C1 segment of cervical spinal cord (tissue), 14 donors: ENCODE results near the gene TRMT1L.
"Not testable (repeated sequence)": the region's sequence is repeated elsewhere in the genome, so short reads cannot be mapped to it uniquely, and the experiment has no call there.

Experiments
- DNase-seq, 14 donors: peaks; one replicate each; lab custom pipeline; 2025; lab: John Stamatoyannopoulos, UW

TRMT1L gene, protein sequence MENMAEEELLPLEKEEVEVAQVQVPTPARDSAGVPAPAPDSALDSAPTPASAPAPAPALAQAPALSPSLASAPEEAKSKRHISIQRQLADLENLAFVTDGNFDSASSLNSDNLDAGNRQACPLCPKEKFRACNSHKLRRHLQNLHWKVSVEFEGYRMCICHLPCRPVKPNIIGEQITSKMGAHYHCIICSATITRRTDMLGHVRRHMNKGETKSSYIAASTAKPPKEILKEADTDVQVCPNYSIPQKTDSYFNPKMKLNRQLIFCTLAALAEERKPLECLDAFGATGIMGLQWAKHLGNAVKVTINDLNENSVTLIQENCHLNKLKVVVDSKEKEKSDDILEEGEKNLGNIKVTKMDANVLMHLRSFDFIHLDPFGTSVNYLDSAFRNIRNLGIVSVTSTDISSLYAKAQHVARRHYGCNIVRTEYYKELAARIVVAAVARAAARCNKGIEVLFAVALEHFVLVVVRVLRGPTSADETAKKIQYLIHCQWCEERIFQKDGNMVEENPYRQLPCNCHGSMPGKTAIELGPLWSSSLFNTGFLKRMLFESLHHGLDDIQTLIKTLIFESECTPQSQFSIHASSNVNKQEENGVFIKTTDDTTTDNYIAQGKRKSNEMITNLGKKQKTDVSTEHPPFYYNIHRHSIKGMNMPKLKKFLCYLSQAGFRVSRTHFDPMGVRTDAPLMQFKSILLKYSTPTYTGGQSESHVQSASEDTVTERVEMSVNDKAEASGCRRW

DNA sequence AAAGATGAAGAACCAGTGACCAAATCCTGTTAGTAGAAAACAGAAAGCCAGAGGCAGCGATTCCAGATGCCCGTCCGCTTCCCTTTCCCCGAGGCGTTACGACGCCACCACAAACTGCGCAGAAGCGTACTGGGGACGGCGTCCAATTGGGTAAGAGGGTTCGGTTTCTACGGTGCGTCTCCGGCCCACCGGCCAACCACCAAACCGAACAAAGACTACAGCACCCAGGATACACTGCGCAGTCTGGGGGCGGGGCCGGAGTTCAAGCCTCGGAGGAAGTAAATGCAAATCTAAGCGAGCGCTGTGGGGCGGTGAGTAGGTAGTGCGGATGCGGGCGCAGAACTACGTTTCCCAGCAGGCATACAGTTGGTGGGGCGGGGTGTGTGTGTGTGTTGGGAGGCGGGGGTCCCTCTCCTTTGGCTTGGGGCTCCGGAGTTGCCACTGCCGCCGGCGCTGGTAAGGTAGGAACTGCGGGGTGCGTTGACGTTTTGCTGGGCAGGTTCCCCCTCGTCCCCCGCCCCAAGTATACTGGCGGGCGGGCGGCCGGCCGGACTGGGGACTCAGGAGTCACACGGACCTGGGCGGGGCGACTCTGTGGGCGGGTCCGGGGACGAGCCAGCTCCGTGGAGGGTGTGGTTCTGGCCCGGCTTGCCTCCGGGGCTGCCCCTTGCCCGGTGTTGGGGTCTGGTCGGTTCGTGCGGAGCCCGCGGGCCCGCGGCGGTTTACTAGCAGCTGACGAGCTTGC is at the start of gene TRMT1L, which contains the start of gene SWT1:
TRMT1L (minus strand) TSS at position 100 of the 745 bp plus-strand sequence. CDS start 241 bp downstream, outside the sequence.
SWT1 (plus strand) TSS at position 314 of the 745 bp plus-strand sequence. CDS start 3,675 bp downstream, outside the sequence.
- peak; percentile 89 to 100 (median 99) for DNase-seq

DNA sequence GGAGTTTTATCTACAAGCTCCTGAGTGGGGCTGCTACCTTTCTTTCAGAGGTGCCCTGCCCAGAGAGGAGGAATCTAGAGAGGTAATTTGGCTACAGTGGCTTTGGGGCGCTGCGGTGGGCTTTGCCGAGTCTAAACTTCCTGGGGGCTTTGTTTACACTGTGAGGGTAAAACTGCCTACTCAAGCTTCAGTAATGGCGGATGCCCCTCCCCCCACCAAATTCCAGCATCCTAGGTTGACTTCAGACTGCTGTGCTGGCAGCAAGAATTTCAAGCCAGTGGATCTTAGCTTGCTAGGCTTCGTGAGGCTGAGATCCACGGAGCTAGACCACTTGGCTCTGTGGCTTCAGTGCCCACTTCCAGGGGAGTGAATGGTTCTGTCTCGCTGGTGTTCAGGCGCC is 44.1 kb upstream of the TRMT1L start:
- no peak for DNase-seq

DNA sequence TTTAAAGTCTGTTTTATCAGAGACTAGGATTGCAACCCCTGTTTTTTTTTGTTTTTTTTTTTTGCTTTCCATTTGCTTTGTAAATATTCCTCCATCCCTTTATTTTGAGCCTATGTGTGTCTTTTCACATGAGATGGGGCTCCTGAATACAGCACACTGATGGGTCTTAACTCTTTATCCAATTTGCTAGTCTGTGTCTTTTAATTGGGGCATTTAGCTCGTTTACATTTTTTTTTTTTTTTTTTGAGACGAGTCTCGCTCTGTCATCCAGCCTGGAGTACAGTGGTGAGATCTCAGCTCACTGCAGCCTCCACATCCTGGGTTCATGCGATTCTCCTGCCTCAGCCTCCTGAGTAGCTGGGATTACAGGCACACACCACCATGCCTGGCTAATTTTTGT is 42.0 kb upstream of the TRMT1L start:
- not testable (repeated sequence) for DNase-seq

DNA sequence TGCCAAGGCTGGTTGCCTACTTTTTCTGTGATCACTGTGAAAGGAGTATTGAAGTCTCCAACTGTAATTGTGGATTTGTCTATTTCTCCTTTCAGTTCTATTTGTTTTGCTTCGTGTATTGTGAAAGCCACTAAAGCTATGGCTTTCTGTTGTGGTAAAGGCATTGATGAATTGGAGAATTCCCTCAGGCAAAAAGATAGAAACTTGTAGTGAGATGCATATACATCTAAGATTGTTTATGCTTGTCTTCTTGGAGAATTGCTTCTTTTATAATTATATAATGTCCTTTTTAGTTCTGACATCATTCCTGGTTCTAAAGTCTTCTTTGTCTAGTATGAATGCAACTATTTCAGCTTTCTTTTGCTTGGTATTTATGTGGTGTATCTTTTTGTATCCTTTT is 37.0 kb upstream of the TRMT1L start:
- DNase-seq, result no peak

DNA sequence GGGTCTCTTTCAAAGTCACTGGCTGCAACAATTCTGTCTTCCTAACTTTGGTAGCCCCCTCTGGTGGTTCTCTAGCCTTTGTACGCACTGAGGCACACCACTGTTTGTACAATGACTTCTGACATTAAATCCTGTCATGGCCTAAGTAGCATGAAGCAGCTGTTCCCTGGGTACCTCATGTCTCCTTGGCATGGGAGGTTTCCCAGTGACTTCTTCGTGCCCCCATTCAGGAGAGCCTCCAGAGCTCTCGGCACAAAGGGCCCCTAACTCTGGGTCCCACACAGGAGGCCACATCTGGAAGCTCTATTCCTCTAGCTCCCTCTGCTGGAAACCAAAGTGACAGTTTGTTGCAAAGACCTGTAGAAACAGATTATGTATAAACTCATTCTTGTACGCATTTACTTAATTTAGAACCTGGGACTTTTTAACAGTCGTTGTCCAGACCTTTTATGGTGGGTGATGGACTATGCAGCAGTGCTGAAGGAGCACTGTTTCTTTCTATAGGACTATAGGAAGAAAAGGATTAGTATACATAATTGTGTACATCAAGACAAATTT is 13.6 kb upstream of the TRMT1L start:
- peak in 6 of 14 donors; percentile 2 to 18 (median 8) for DNase-seq

DNA sequence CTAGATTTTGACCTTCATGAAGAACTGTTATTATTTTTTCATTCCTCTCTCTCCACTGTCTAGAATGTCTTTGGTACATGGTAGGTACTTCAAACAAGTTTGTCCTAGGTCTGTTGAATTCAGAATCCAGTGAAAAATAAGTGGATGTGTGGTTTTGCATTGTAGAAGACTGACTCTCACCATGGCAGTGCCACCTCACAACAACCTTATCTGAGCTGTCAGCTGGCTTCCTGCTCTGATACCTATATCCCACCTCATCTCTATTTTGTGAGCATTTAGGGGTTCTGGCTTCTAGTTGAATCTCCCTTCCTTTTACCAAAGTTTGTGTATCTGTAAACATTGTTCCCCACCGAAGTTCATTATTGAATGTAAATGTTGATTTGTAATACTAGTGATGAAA is 9.4 kb upstream of the TRMT1L start:
- DNase-seq, result no peak

DNA sequence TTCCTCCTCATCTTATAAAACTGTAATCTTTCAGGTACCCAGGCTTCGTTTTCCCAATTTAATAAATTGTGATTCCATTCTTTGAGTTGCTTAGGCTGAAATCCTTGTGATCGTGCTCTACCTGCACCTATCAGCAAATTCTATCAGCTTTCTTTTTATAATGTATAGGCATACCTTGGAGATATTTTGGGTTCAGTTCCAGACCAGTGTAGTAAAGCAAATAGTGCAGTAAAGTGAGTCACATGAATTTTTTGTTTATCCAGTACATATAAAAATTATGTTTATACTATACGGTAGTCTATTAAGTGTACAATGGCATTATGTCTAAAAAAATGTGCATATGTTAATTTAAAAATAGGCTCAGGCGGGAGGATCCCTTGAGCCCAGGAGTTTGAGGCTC is 5.7 kb upstream of the TRMT1L start:
- no peak for DNase-seq

DNA sequence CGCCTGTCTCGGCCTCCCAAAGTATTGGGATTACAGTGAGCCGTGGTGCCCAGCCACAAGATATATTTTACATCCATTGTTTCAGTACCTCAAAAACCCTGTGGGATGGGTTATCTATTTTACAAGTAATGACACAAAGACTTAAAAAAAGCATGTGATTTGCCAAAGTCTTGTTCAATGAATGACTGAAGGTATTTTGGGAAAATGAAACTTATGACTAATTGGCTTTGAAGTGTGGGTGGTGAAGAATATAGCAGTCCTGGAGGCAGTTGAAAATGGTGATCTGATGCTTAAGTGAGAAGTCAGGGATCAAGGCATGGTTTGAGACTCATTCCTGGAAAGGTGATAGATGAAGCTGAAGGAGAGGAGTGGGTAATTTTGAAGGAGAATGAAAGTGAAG is 3.2 kb upstream of the TRMT1L start:
- no peak for DNase-seq

DNA sequence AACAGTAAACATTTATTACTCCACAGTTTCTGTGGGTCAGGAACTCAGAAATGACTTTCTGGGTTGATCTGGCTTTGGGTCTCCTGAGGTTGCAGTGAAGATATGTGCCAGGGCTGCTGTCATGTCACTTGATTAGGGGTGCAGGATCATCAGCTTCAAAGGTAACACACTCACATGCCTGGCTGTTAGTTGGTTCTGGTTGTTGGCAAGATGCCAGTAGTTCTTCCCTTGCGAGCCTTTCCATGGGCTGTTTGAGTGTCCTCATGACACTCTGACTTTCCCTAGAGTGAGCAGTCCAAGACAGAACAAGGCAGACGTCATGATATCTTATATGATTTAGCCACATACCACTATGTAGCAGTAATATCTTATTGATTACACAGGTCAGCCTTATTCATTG is 2.0 kb upstream of the TRMT1L start:
- no peak for DNase-seq

DNA sequence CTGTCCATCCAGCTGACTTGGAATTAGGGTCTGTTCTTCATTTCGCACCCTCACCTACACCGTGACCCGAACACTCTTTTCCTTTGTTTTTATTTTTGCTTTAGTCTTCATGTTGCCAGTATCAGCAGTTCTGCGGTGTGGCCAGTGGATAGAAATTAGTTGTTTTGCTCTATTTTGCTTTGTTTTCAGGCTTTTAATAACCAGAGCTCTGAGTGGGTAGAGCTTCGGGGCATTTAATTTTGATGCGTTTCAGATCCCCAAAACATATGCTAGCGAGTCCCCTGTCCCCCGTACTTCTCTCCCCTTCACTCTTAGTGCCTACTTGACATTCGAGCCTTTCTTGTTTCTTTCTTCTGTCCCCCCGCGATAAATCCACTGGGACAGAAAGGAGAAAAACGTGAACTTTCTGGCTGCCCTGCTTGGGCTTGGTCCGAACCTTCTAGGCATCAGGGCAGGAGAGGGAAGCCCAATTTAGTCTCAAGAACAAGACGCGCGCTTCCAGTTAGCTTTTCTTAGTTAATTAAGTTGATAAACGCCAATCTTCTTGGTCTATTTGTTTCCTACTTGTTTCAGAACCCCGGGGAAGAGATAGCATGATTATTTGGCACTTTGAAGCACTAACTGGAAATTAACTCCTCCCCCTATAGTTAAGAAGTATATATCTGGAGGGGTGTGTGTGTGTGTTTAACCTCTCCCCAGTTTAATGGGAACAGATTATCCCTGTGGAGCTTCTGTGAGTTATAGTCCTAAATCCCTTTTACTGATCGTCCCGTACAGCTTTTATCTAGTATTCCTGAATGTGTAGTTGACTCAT is 1.1 kb upstream of the TRMT1L start:
- peak in 3 of 14 donors; percentile 31 to 38 (median 38) for DNase-seq

DNA sequence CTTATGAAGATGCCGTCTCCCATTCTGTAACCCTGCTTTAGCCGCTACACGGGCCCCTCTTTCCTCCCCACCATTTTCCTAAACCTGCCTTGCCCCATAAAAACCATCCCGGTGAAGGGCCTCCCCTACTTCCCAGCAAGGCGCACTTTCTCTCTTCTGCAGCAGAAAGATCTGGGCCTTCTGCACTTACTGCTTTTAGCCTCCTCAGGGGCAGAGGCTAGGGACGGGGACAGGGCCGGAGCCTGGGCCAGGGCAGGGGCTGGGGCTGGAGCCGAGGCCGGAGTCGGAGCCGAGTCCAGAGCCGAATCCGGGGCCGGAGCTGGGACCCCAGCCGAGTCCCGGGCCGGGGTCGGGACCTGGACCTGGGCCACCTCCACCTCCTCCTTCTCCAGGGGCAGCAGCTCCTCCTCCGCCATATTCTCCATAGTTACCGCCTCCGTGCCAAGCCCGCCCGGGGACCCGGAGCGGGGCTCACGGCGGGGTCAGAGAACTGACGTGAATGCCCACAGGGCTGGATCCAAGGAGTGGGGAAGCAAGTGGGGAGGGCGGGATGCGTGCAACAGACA is 382 bp downstream of the TRMT1L start:
- peak in 6 of 14 donors; percentile 54 to 83 (median 70) for DNase-seq

DNA sequence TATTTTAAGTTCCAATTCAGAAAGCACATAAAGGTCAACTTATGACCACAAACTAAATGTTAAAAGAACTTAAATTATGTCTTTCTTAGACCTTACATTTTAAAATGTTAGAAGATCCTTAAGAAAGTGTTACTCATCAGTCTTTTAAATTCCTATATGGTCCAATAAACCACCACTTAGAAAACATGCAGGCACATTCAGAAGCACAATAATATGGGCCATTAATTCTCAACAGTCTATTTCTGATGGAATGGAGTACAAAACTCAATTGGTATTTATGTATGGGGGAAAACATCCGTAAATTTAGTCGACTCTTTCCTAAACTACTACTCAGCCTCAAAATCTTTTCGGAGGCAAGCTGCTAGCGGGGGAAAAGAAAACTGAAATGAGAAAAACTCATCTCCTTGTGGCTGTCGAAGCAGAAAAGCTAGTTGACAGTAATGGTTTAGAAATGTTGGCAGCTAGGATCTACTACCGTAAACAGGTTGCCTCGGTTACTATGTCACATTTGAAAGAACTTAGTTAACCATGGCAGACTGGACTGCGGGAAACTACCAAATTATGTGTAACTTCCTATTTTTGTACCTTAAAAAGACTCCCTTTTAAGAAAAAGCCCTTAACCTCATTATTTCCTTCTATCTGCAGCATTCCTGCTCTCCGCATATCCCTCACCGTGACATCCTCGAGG is 1.0 kb downstream of the TRMT1L start:
- DNase-seq, result no peak

DNA sequence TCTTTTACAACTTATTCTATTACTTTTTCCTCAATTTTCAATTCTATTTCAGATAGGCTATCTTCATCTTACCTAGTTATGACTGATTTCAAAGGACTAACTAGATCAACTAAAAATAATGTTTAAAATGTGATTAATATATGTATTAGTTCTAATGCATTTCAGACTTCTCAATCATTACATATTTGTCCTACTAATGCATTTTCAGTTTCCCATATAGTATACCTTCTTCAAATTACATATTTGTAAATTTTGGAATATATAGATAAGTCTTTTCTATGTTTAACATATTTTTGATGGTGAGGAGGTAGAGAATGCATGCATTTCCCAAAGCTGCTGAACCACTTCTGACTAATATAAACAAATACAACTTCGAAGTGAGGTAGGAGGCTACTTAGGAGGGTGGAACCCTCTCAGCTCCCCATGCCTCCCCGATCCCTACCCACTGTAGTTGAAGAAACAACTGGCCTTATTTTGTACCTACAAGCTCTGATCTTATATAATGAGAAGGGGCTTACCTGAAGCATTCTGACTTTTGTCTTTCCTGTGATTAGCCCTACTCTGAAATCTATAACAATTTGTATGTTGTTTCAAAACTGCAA is 1.7 kb downstream of the TRMT1L start:
- DNase-seq, result no peak

DNA sequence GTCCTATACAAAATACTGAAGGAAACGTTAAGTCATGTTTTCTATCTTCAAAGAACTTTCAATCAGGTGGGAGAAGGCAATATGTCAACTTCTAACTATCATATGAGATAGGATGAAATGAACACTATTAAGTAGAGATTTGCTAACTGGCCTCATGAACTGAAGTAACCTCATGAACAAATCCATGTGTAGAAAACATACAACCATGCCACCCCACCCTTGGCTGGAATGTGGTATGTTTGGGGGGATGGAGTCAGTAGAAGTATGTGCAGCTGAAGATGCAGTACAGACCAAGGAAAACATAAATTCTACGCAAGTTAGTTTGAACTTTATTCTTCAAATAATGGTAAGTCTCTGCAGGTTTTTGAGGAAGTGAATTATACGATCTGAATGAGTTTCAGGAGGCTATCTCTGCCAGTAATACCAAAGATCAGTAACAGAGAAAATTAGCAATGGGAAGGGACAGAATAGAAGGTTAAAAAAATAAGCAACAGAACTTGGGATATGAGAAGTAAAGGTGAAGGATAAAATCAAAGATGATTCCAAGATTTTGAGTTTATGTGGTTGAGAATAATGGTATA is 4.5 kb downstream of the TRMT1L start:
- DNase-seq, result no peak

DNA sequence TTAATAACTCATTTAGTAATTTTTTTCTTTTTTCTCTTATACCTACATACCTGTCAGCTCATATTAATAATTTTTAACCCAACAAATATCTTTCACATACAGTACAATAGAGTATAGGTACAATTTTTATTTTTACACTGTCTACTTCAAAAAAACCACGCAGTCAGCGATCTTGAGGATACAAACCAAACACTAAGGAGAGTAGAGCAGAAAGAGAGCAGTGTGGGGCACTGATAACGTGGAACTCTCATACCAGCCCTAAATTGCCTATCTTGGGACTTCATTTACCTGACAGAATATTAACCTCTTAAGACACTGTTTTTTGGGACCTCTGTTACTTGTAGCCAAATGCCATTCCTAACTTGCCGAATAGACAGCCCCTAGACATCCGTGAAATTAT is 5.5 kb downstream of the TRMT1L start:
- no peak for DNase-seq

DNA sequence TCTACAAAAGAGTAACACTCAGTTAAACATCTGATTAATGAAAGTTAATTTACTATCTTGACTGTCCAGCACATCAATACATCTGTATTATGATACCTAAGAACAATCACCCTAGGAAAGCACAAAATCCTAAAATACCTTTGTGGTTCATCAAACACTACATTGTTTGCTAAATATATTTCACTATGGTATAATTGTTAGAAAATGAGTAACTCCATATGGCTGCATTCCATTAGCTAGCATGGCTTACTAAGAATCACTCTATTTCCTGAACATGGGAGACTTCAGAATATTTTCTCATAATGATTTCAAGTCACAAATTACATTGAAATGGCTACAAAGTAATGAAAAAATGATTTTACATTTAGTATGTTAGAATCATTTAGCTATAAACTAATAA is 12.5 kb downstream of the TRMT1L start:
- DNase-seq, result no peak

DNA sequence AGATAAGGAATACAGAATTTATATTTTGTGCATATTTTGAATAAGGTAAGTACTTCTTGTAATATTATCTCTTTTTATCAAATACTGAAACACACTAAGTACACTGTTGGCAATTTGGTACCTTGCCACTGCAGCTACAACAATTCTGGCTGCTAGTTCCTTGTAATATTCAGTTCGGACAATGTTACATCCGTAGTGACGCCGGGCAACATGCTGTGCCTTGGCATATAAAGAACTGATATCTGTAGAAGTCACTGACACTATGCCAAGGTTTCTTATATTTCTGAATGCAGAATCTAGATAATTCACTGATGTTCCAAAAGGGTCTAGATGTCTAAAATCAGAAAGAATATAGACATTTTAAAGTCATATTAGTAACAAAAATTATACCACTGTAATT is 17.5 kb downstream of the TRMT1L start:
- peak in 1 of 14 donors; percentile 24 for DNase-seq

DNA sequence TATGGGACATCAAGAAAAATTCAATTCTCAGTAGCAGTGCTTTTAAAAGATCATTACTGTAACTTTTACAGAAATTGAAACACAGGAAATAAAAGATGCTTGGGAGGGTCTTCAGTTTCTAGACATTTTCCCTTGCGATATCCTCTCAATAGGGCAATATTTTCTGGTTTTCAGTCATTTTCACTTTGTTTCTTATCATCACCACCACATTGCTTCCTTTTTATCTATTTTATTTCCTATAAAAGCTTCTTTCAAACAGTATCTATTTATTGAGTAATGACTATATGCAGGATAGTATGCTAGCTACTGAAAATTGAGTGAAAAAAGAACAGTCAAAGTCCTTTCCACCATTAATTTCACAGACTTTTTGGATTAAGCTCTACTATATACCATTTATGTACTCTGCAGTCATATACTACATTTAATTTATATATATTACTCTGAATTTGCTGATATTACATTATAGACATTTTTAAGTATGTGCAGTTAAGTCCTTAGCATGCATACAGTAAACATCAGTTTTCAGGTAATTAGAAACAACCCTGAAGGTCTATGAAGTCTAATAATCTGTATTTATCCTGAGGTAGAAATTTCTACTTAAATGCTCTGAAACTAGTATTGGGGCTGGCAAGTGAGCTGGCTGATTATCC is 18.7 kb downstream of the TRMT1L start:
- no peak for DNase-seq

DNA sequence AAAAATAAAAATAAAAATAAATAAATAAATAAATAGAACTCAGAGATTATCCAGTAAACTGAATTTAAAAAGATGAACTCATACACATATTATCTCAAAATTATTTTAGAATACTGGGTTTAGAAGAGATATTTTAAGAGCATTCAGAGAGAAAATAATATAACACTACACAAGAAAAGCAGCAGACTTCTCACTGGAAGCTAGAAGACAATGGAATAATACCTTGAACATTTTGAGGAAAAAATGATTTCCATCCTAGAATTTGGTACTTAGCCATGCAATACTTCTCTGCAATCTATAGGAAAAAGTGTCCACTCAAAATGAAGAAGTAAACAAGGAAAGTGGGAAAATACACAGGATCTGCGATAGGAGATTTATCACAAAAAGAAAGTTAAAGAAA is 24.2 kb downstream of the TRMT1L start:
- no peak for DNase-seq
